CD8-positive, alpha-beta memory T cell (primary cell): ENCODE data around the gene NKIRAS2. TPM values are rescaled to one million over a fixed set of nuclear protein-coding genes. Genes with fewer than 3 reads are reported as not detected.
"Not testable (repeated sequence)": the region's sequence is repeated elsewhere in the genome, so short reads cannot be mapped to it uniquely, and the experiment has no call there.

Experiments used
- CTCF ChIA-PET: fragments of 350-600 bp; sonication (Branson Sonifier 250); formaldehyde crosslinking; loops from one replicate; lab custom pipeline; 2021; ENCODE audit warnings: antibody characterized with exemption; lab: Charles Lee
- POLR2A ChIA-PET: fragments of 350-600 bp; sonication (Branson Sonifier 250); formaldehyde crosslinking; loops from one replicate; lab custom pipeline; 2021; ENCODE audit warnings: antibody characterized with exemption; lab: Charles Lee
- DNase-seq, 5 donors: peaks; one replicate each; pipeline versions ENCODE4 v3.0.0 to v3.0.0-alpha.2; 2020 to 2022; ENCODE audit warnings: mixed read lengths in 1 of 5
- H3K27ac ChIP-seq: one replicate; pipeline ENCODE4 v1.7.0; 2013; ENCODE audit warnings: low read depth, mild to moderate bottlenecking, low read length, moderate library complexity
- H3K27me3 ChIP-seq: 2 replicates; pipeline ENCODE4 v1.7.0; 2013; ENCODE audit warnings: low read length, mild to moderate bottlenecking; ENCODE audit not compliant: insufficient read depth, poor library complexity, severe bottlenecking
- H3K36me3 ChIP-seq: 2 replicates; pipeline ENCODE4 v1.7.0; 2013; ENCODE audit warnings: mild to moderate bottlenecking, low read length, moderate library complexity; ENCODE audit not compliant: insufficient read depth
- H3K4me1 ChIP-seq: 2 replicates; pipeline ENCODE4 v1.7.0; 2013; ENCODE audit warnings: mild to moderate bottlenecking, low read length, moderate library complexity; ENCODE audit not compliant: insufficient read depth
- H3K4me3 ChIP-seq: 2 replicates; pipeline ENCODE4 v1.7.0; 2013; ENCODE audit warnings: mild to moderate bottlenecking, low read length
- H3K9me3 ChIP-seq: 2 replicates; pipeline ENCODE4 v1.7.0; 2013; ENCODE audit warnings: mild to moderate bottlenecking, low read length
- H3K27ac Mint-ChIP-seq, 8 donors: one replicate each; pipeline ENCODE4 v1.8.0; 2020 to 2021; ENCODE audit warnings: mixed read lengths in 8 of 8, mild to moderate bottlenecking in 6 of 8, inconsistent platforms in 3 of 8, moderate library complexity in 3 of 8
- H3K27me3 Mint-ChIP-seq, 2 donors: one replicate each; pipeline ENCODE4 v1.8.0; 2020 to 2021; ENCODE audit warnings: mixed read lengths in 2 of 2, mild to moderate bottlenecking in 1 of 2, moderate library complexity in 1 of 2
- H3K36me3 Mint-ChIP-seq, 3 donors: one replicate each; pipeline ENCODE4 v1.8.0; 2020 to 2021; ENCODE audit warnings: mixed read lengths in 3 of 3, inconsistent platforms in 1 of 3, mild to moderate bottlenecking in 1 of 3
- H3K4me1 Mint-ChIP-seq, 3 donors: one replicate each; pipeline ENCODE4 v1.8.0; 2020 to 2021; ENCODE audit warnings: mixed read lengths in 3 of 3, inconsistent platforms in 1 of 3, mild to moderate bottlenecking in 1 of 3
- H3K4me3 Mint-ChIP-seq, 7 donors: one replicate each; pipeline ENCODE4 v1.8.0; 2020 to 2021; ENCODE audit warnings: mixed read lengths in 7 of 7, mild to moderate bottlenecking in 6 of 7, moderate library complexity in 4 of 7, inconsistent platforms in 2 of 7
- H3K9me3 Mint-ChIP-seq, 5 donors: one replicate each; pipeline ENCODE4 v1.8.0; 2020 to 2022; ENCODE audit warnings: mixed read lengths in 5 of 5, mild to moderate bottlenecking in 3 of 5, moderate library complexity in 2 of 5, inconsistent platforms in 1 of 5
- polyA plus RNA-seq: library from polyadenylated mRNA; unstranded; fragments of 300-500 nt; fragmentation: Illumina TruSeq; gene quantifications from one replicate; pipeline ENCODE4 v1.2.3, GENCODE V29; 2021
- total RNA-seq, 2 experiments: library from RNA; stranded (reverse); gene quantifications; one replicate each; pipeline ENCODE4 v1.2.3, GENCODE V29; 2021

NKIRAS2 gene
- total and polyA plus RNA-seq, 3 experiments from 2014 or later: 29.4 to 33.5 (median 31.3) TPM

- CTCF ChIA-PET: interaction anchor here (1.3 to 1.5 kb wide), 2 partner anchors 20 to 36 kb away, joined by 3 read pairs; no protein-coding TSS in a partner anchor
- peaks cover 50% of the 10 kb centered on the region for H3K4me1 ChIP-seq
- POLR2A ChIA-PET, H3K9me3 Mint-ChIP-seq, H3K27ac ChIP-seq, H3K27me3 Mint-ChIP-seq, H3K4me3 ChIP-seq, H3K36me3 ChIP-seq, H3K27me3 ChIP-seq, H3K9me3 ChIP-seq, DNase-seq: not testable (repeated sequence)
- H3K4me3 Mint-ChIP-seq: peak overlapping the region in 1 of 7 donors; percentile 16
- peak overlapping the region in 3 of 8 donors; percentile 8 to 43 (median 34) for H3K27ac Mint-ChIP-seq
- peaks cover 59 to 76% (median 70%) of the 10 kb centered on the region in 3 donors for H3K4me1 Mint-ChIP-seq
- peaks cover 0 to 49% (median 0%) of the 10 kb centered on the region in 3 donors for H3K36me3 Mint-ChIP-seq
Measured at GRCh38 chr17:42012363-42012762, 7.5 kb upstream of the NKIRAS2 start.

DNA sequence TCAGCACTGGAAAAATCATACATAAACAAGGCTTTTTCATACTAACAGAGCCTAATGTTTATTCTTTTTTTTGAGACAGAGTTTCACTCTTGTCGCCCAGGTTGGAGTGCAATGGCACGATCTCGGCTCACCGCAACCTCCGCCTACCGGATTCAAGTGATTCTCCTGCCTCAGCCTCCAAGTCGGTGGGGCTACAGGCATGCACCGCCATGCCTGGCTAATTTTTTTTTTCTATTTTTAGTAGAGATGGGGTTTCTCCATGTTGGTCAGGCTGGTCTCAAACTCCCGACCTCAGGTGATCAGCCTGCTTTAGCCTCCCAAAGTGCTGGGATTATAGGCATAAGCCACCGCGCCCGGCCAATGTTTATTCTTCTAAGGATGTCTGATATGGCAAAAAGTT, 6.2 kb upstream of the NKIRAS2 start:
- DNase-seq, H3K27ac ChIP-seq, H3K4me3 ChIP-seq, H3K9me3 Mint-ChIP-seq, H3K36me3 ChIP-seq, H3K27me3 ChIP-seq, POLR2A ChIA-PET, CTCF ChIA-PET, H3K9me3 ChIP-seq, H3K27me3 Mint-ChIP-seq: not testable (repeated sequence)
- peaks cover 61% of the 10 kb centered on the region for H3K4me1 ChIP-seq
- Mint-ChIP-seq H3K4me1 (peaks cover 69 to 87% (median 81%) of the 10 kb centered on the region in 3 donors), H3K27ac (peak overlapping the region in 5 of 8 donors; percentile 31 to 83 (median 63)), H3K36me3 (peaks cover 0 to 52% (median 0%) of the 10 kb centered on the region in 3 donors), H3K4me3 (peak overlapping the region in 4 of 7 donors; percentile 11 to 68 (median 32))

DNA sequence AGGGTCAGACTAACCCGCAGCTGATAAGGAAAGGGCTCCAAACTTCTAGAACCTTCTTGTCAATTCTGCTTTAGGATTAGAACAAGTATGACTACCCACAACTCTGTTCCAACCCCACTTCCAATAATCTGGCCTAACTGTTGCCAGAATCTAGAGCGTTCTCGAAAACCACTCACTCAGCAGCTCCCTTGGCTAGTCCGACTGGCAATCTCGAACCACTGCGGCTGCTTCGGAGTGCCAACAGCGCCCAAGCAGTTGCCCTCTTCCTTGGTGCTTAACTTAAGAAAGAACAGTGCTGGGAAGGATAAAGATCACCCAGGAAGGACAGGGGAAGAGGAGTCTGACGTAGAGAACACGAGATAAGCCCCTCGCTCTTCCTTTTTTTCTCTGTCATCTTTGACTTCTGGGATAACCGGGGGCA, 3.5 kb upstream of the NKIRAS2 start:
- Histone ChIP-seq H3K36me3 (no peaks in the 10 kb centered on the region), H3K27me3 (no peaks in the 10 kb centered on the region), H3K27ac (peak overlapping the region; percentile 84), H3K9me3 (no peaks in the 10 kb centered on the region), H3K4me3 (peak overlapping the region; percentile 85), H3K4me1 (peaks cover 81% of the 10 kb centered on the region)
- ChIA-PET POLR2A (interaction anchor here (1.1 to 3.3 kb wide), 5 partner anchors 50 to 808 kb away, joined by 3 to 35 read pairs (median 9); partner anchors contain the start of genes BECN1, CNP, DHX58 and ODAD4), CTCF (interaction anchor here (1.1 to 2.6 kb wide), 12 partner anchors 9 to 104 kb away, joined by 3 to 14 read pairs (median 4); partner anchors contain the start of gene CNP)
- Mint-ChIP-seq H3K4me1 (peaks cover 69 to 84% (median 81%) of the 10 kb centered on the region in 3 donors), H3K27ac (peak overlapping the region; percentile 90 to 100 (median 99)), H3K4me3 (peak overlapping the region; percentile 94 to 100 (median 99)), H3K27me3 (peaks cover 0 to 2% of the 10 kb centered on the region in 2 donors), H3K9me3 (no peaks in the 10 kb centered on the region), H3K36me3 (peaks cover 0 to 37% (median 0%) of the 10 kb centered on the region in 3 donors)
- no peak for DNase-seq

DNA sequence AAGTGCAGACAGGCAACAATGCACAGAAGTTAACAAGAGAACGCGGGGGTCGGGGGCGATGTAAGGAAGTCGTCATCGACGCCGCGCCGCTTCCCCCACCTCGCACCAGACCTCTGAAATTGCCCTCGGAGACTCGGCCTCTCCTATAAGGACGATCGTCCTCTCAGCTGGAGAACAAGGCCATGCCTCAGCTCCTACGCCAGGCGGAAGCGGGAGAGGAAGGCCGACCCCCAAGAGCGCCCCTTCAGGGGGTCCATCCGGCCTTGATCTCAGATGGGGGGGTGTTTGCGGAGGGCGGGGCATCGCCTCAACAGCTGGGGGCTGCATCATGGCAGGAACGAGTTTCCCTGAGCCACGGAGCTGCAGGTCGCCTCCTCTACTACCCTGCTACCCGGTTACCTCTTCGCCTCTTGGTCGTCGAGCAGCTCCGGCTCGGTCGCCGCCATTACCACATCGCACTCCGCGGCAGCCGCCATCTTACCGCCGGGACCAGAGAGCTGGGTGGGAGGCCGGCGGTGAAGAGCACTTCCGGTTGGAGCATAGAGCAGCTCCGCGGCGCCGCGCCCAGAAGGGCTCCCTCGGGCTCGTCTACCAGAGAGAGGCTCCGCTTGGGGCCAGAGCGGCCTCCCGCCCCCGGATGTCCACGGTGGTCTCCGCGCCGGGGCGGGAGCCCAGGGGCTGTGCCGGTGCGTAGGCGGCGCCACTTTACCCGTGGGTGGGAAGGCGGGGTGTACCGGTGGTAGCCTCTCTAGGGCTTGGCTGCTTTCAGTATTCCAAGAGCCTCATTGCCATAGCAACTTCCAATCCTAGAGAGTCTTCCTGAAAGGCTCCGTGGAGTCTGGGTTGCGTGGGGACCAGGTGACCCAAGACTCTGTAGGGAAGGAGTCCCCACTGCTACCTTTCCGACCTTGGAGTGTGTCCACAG, 2.7 kb upstream of the NKIRAS2 start, which contains the start of gene DNAJC7:
Gene DNAJC7, minus strand, starts transcription at position 499 of the 925 bp plus-strand sequence. Its CDS starts 23 bp downstream, at position 476.
- peaks cover 0 to 2% of the 10 kb centered on the region in 2 donors for H3K27me3 Mint-ChIP-seq
- DNase-seq: peak; percentile 80 to 93 (median 85)
- H3K27ac ChIP-seq: peak within 1 kb of the TSS; percentile 84
- no peaks in the 10 kb centered on the region for H3K9me3 ChIP-seq
- ChIA-PET CTCF (interaction anchor here (0.7 to 2.6 kb wide), 23 partner anchors 9 to 205 kb away, joined by 3 to 12 read pairs (median 3); partner anchors contain the start of genes CNP, DHX58, KLHL11 and ODAD4), POLR2A (interaction anchor here (0.6 to 3.3 kb wide), 8 partner anchors 51 to 371 kb away, joined by 3 to 35 read pairs (median 4); partner anchors contain the start of genes ACLY, CNP, DHX58 and ODAD4)
- H3K36me3 Mint-ChIP-seq: peaks cover 0 to 35% (median under 1%) of the 10 kb centered on the region in 3 donors
- H3K36me3 ChIP-seq: peaks cover 1% of the 10 kb centered on the region
- H3K4me3 ChIP-seq: peak within 1 kb of the TSS; percentile 85
- peak within 1 kb of the TSS; percentile 90 to 100 (median 99) for H3K27ac Mint-ChIP-seq
- H3K4me3 Mint-ChIP-seq: peak within 1 kb of the TSS; percentile 94 to 100 (median 99)
- H3K27me3 ChIP-seq: no peaks in the 10 kb centered on the region
- peaks cover 65 to 82% (median 78%) of the 10 kb centered on the region in 3 donors for H3K4me1 Mint-ChIP-seq
- H3K9me3 Mint-ChIP-seq: no peaks in the 10 kb centered on the region
- H3K4me1 ChIP-seq: peaks cover 77% of the 10 kb centered on the region

DNA sequence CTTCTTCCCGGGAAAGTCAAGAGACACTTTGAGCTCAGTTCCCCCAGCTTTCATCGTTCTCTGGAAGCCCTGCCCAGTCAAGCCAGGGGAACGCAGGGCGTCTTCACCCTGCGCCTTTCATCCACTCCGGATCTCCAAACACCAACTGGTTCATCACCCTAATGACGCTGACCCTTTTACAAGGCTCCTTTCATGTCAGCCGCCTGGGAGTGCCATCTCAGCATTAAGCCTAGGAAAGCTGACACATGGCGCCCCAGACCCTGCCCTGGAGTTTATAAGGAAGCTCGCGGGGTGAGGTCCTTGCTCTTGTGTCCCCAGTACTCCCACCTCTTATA, 2.1 kb upstream of the NKIRAS2 start:
- Mint-ChIP-seq H3K36me3 (peaks cover 0 to 38% (median 2%) of the 10 kb centered on the region in 3 donors), H3K9me3 (no peaks in the 10 kb centered on the region), H3K27ac (peak overlapping the region; percentile 90 to 100 (median 99)), H3K4me3 (peak overlapping the region; percentile 94 to 100 (median 99)), H3K4me1 (peaks cover 61 to 78% (median 75%) of the 10 kb centered on the region in 3 donors), H3K27me3 (peaks cover 0 to 2% of the 10 kb centered on the region in 2 donors)
- CTCF ChIA-PET: interaction anchor here (0.8 to 2.6 kb wide), 20 partner anchors 8 to 206 kb away, joined by 3 to 12 read pairs (median 3); partner anchors contain the start of genes CNP, DHX58, KLHL11 and ODAD4
- POLR2A ChIA-PET: interaction anchor here (0.6 to 3.3 kb wide), 8 partner anchors 51 to 371 kb away, joined by 3 to 35 read pairs (median 4); partner anchors contain the start of genes ACLY, CNP, DHX58 and ODAD4
- Histone ChIP-seq H3K27ac (peak overlapping the region; percentile 84), H3K4me3 (peak overlapping the region; percentile 85), H3K36me3 (peaks cover 8% of the 10 kb centered on the region), H3K9me3 (no peaks in the 10 kb centered on the region), H3K4me1 (peaks cover 72% of the 10 kb centered on the region), H3K27me3 (no peaks in the 10 kb centered on the region)
- DNase-seq: no peak

- no peak for DNase-seq
- no peaks in the 10 kb centered on the region for H3K9me3 ChIP-seq
- ChIA-PET CTCF (interaction anchor here (0.9 to 2.6 kb wide), 14 partner anchors 8 to 204 kb away, joined by 3 to 12 read pairs (median 3); partner anchors contain the start of genes CNP and DHX58), POLR2A (interaction anchor here (1.2 to 3.3 kb wide), 5 partner anchors 52 to 370 kb away, joined by 3 to 35 read pairs (median 9); partner anchors contain the start of genes CNP, DHX58, ODAD4 and STAT3)
- Mint-ChIP-seq H3K27me3 (peaks cover 0 to 2% of the 10 kb centered on the region in 2 donors), H3K36me3 (peaks cover 0 to 39% (median 2%) of the 10 kb centered on the region in 3 donors), H3K4me3 (peak overlapping the region; percentile 94 to 100 (median 99)), H3K27ac (peak overlapping the region in 7 of 8 donors; percentile 69 to 99 (median 98)), H3K9me3 (no peaks in the 10 kb centered on the region), H3K4me1 (peaks cover 58 to 73% (median 70%) of the 10 kb centered on the region in 3 donors)
- peak overlapping the region; percentile 84 for H3K27ac ChIP-seq
- H3K36me3 ChIP-seq: peaks cover 13% of the 10 kb centered on the region
- H3K4me1 ChIP-seq: peaks cover 67% of the 10 kb centered on the region
- peak overlapping the region; percentile 85 for H3K4me3 ChIP-seq
- H3K27me3 ChIP-seq: no peaks in the 10 kb centered on the region
Measured at GRCh38 chr17:42018339-42018738, 1.6 kb upstream of the NKIRAS2 start.

- H3K4me1 ChIP-seq: peaks cover 60% of the 10 kb centered on the region
- Mint-ChIP-seq H3K4me1 (peaks cover 54 to 68% (median 66%) of the 10 kb centered on the region in 3 donors), H3K4me3 (peak overlapping the region; percentile 36 to 100 (median 97)), H3K36me3 (peaks cover 0 to 43% (median 2%) of the 10 kb centered on the region in 3 donors), H3K27ac (peak overlapping the region in 3 of 8 donors; percentile 50 to 99 (median 90)), H3K9me3 (no peaks in the 10 kb centered on the region), H3K27me3 (peaks cover 0 to 2% of the 10 kb centered on the region in 2 donors)
- peaks cover 18% of the 10 kb centered on the region for H3K36me3 ChIP-seq
- no peak overlapping the region for H3K4me3 ChIP-seq
- no peaks in the 10 kb centered on the region for H3K9me3 ChIP-seq
- no peaks in the 10 kb centered on the region for H3K27me3 ChIP-seq
- DNase-seq: no peak
- ChIA-PET CTCF (interaction anchor here (1.0 to 2.6 kb wide), 7 partner anchors 9 to 93 kb away, joined by 3 to 12 read pairs (median 4); partner anchors contain the start of genes CNP, DHX58 and ODAD4), POLR2A (interaction anchor here (3.3 kb wide), 1 partner anchor 94 kb away, joined by 13 read pairs; the partner anchor contains the start of gene DHX58)
- no peak overlapping the region for H3K27ac ChIP-seq
Measured at GRCh38 chr17:42018988-42019387, 902 bp upstream of the NKIRAS2 start.
